Breast epithelium (tissue), 4 donors: ENCODE measurements around the gene OVAAL. TPM values are rescaled to one million over a fixed set of nuclear protein-coding genes. Genes with fewer than 3 reads are reported as not detected.

ENCODE experiments used
- DNase-seq, 2 donors: peaks; one replicate each; pipeline ENCODE4 v3.0.0-alpha.2; 2019; ENCODE audit warnings: low spot score in 2 of 2
- H3K27ac ChIP-seq, 2 donors: fragments of 200-600 bp; sonication (generic) in 1 of 2; one replicate each; pipeline ENCODE4 v1.5.1; 2016 to 2019; ENCODE audit warnings: mild to moderate bottlenecking in 1 of 2
- H3K27me3 ChIP-seq, 2 donors: fragments of 200-600 bp; sonication (generic) in 1 of 2; one replicate each; pipeline versions ENCODE4 v1.5.1 to v1.6.0; 2017 to 2019; ENCODE audit warnings: control low read depth in 1 of 2, mild to moderate bottlenecking in 1 of 2
- H3K36me3 ChIP-seq: fragments of 200-600 bp; one replicate; pipeline ENCODE4 v1.5.1; 2019
- H3K4me1 ChIP-seq, 2 donors: fragments of 200-600 bp; sonication (generic); one replicate each; pipeline ENCODE4 v1.5.1; 2016 to 2019; ENCODE audit warnings: control low read depth in 1 of 2
- H3K4me3 ChIP-seq, 3 donors: fragments of 200-600 bp; sonication (generic); 1 replicate in 2 of 3; 2 replicates in 1 of 3; pipeline ENCODE4 v1.5.1; 2016 to 2019; ENCODE audit warnings: mild to moderate bottlenecking in 3 of 3, moderate library complexity in 2 of 3
- H3K9me3 ChIP-seq, 2 donors: fragments of 200-600 bp; sonication (generic) in 1 of 2; one replicate each; pipeline ENCODE4 v1.5.1; 2016 to 2019; ENCODE audit warnings: control low read depth in 1 of 2
- POLR2A ChIP-seq: fragments of 450-650 bp; IDR thresholded peaks from one replicate; pipeline ENCODE4 v1.6.1; 2016; ENCODE audit warnings: antibody characterized with exemption, mild to moderate bottlenecking, moderate library complexity
- POLR2AphosphoS5 ChIP-seq, 3 donors: sonication (generic); formaldehyde crosslinking; IDR thresholded peaks; one replicate each; pipeline ENCODE4 v1.6.1; 2017; ENCODE audit warnings: antibody characterized with exemption in 3 of 3
- intact Hi-C: fragments of 100-400 bp; cut with DNase I; formaldehyde crosslinking; loops from one replicate; pipeline ENCODE4 v1.15.1; 2023; ENCODE audit warnings: low total_unique reads
- total RNA-seq, 3 donors: library from RNA; depleted of rRNA; stranded (reverse); fragments of >200 nt; gene quantifications; one replicate each; pipeline ENCODE4 v1.1.0, GENCODE V29; 2016
- TF ChIP-seq, protein P1 (sequence below), 3 donors: fragments of 450-650 bp; IDR thresholded peaks; one replicate each; pipeline ENCODE4 v1.5.1; 2016 to 2017; ENCODE audit warnings: antibody characterized with exemption in 3 of 3, mild to moderate bottlenecking in 3 of 3, moderate library complexity in 3 of 3

The OVAAL gene
- total RNA-seq, 3 donors from 2014 or later, result not detected

DNA sequence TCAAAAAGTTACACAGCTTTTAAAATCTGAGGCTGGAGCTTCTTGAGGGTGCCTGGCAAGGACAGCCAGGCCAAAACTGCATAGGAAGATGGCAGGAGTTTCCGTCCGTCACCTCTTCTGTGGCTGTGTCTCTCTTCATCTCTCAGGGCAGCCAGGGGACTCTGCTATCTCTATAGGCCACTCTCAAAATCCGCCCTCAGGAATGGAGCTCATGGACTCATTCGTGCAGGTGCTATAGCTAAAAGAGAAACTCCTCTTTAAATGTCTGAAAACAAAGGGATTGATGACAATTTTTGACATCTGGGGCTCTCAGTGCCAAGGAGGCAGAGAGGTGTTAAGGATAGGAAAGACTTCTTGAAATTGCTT lies 27.2 kb downstream of the OVAAL start:
- intact Hi-C loops, result no loop called here
- H3K4me3 ChIP-seq, result no peak overlapping the region
- peak overlapping the region; percentile 82 for H3K27ac ChIP-seq
- no peaks in the 10 kb centered on the region for H3K4me1 ChIP-seq
- DNase-seq, result no peak
- TF ChIP-seq POLR2A, result no peak
- TF ChIP-seq POLR2AphosphoS5 (IDR thresholded peaks at IDR 0.05), result no peak
- TF ChIP-seq, protein P1, sequence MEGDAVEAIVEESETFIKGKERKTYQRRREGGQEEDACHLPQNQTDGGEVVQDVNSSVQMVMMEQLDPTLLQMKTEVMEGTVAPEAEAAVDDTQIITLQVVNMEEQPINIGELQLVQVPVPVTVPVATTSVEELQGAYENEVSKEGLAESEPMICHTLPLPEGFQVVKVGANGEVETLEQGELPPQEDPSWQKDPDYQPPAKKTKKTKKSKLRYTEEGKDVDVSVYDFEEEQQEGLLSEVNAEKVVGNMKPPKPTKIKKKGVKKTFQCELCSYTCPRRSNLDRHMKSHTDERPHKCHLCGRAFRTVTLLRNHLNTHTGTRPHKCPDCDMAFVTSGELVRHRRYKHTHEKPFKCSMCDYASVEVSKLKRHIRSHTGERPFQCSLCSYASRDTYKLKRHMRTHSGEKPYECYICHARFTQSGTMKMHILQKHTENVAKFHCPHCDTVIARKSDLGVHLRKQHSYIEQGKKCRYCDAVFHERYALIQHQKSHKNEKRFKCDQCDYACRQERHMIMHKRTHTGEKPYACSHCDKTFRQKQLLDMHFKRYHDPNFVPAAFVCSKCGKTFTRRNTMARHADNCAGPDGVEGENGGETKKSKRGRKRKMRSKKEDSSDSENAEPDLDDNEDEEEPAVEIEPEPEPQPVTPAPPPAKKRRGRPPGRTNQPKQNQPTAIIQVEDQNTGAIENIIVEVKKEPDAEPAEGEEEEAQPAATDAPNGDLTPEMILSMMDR (IDR thresholded peaks at IDR 0.05), result no peak
- H3K27me3 ChIP-seq, result no peaks in the 10 kb centered on the region
- no peaks in the 10 kb centered on the region for H3K9me3 ChIP-seq
- no peaks in the 10 kb centered on the region for H3K36me3 ChIP-seq

DNA sequence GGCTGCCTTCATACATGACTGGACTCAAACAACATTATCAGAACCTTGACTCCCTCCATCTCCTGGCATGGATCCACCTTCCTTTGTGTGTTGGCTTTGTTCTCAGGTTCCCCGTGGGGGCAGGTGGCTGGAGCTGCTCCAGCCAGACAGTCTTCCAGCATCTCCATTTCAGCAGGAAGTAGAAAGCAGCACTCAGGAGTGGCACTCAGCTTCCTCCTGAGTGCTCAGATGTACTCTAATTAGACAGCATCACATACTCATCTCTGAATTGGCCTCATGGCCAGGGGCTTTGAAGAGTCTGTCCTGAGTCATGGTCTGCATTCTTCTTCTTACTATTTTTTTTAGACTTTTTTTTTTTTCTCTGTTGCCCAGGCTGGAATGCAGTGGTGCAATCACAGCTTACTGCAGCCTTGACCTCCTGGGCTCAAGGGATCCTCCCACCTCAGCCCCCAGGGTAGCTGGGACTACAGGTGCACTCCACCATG lies 27.9 kb downstream of the OVAAL start:
- Histone ChIP-seq H3K27ac (peak overlapping the region; percentile 82), H3K36me3 (no peaks in the 10 kb centered on the region), H3K4me1 (no peaks in the 10 kb centered on the region), H3K27me3 (no peaks in the 10 kb centered on the region), H3K4me3 (no peak overlapping the region), H3K9me3 (no peaks in the 10 kb centered on the region)
- DNase-seq, result peak in 1 of 2 donors; percentile 59
- no peak for TF ChIP-seq POLR2AphosphoS5 (IDR thresholded peaks at IDR 0.05)
- TF ChIP-seq POLR2A, result no peak
- TF ChIP-seq, protein P1 (IDR thresholded peaks at IDR 0.05), result no peak
- intact Hi-C loops, result no loop called here

DNA sequence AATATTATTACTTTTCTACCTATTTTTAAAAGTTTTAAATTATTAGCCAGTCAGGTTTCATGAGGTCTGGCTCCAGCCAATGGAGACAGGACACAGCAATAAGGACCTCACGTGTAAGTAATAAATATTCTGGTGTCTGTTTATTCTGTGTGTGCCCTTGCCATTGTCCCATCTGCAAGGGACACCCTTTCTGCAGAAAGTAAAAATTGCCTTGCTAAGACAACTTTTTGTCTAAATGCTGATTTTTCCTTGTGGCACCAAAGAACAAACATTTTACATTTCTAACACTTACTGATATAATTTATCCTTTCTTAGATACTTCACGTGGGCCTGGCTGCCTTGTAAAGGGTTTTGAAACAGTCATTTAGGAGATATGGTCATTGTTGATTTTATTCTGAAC lies 29.4 kb downstream of the OVAAL start:
- DNase-seq, result no peak
- Histone ChIP-seq H3K4me3 (no peak overlapping the region), H3K4me1 (no peaks in the 10 kb centered on the region), H3K9me3 (no peaks in the 10 kb centered on the region), H3K27me3 (no peaks in the 10 kb centered on the region), H3K27ac (no peak overlapping the region), H3K36me3 (no peaks in the 10 kb centered on the region)
- TF ChIP-seq, protein P1 (IDR thresholded peaks at IDR 0.05), result no peak
- TF ChIP-seq POLR2A (no peak), POLR2AphosphoS5 (IDR thresholded peaks at IDR 0.05) (no peak)
- intact Hi-C loops, result no loop called here

DNA sequence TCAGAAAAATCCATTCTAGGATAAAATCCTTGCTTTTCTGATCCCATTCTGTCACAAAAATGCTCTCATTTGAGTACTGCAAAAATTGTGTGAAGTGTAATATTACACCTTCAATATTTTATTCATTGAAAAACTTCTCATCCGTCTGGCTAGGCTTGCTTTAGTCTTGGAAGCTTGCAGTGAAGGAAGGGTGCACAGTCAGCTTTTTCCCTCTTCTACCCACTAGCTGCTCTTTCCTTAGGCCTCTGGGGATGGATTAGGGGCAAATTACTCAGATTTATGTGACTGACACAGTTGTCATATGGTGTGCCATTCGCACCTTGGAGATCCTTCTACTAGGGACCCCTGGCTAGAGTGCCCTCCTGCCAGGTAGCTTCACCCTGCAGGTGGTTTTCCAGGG lies 32.1 kb downstream of the OVAAL start:
- H3K4me3 ChIP-seq, result no peak overlapping the region
- no peaks in the 10 kb centered on the region for H3K36me3 ChIP-seq
- intact Hi-C loops, result no loop called here
- no peaks in the 10 kb centered on the region for H3K9me3 ChIP-seq
- TF ChIP-seq, protein P1 (IDR thresholded peaks at IDR 0.05), result no peak
- TF ChIP-seq POLR2A, result no peak
- TF ChIP-seq POLR2AphosphoS5 (IDR thresholded peaks at IDR 0.05), result no peak
- DNase-seq, result no peak
- H3K27ac ChIP-seq, result no peak overlapping the region
- H3K27me3 ChIP-seq, result no peaks in the 10 kb centered on the region
- H3K4me1 ChIP-seq, result no peaks in the 10 kb centered on the region

DNA sequence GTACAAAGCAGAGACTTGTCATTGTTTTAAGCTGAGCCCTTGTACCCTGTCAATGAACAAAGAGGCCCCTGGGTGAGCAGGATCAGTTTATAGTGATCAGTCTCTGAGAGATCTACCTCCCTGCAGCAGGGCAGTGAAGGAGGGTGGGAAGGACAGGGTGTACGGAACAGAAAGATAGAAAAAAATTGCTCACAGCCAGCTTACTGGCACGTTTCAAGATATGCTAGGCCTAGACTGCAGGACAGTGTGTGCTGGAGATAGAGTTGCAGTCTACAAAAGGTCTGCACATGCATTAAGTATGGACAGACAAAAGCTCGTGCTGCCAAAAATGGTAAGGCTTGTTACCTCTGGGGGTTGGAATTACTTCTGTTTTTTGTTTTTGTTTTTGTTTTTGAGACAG lies 34.6 kb downstream of the OVAAL start:
- intact Hi-C loops, result no loop called here
- Histone ChIP-seq H3K4me1 (no peaks in the 10 kb centered on the region), H3K27me3 (no peaks in the 10 kb centered on the region), H3K36me3 (no peaks in the 10 kb centered on the region), H3K27ac (no peak overlapping the region), H3K9me3 (no peaks in the 10 kb centered on the region), H3K4me3 (no peak overlapping the region)
- DNase-seq, result no peak
- TF ChIP-seq POLR2A (no peak), POLR2AphosphoS5 (IDR thresholded peaks at IDR 0.05) (no peak)
- TF ChIP-seq, protein P1 (IDR thresholded peaks at IDR 0.05), result no peak
